Rectal smooth muscle tissue (tissue), 1 donor: ENCODE data around the gene KSR2.

Experiments
- H3K27ac ChIP-seq: one replicate; pipeline ENCODE4 v1.7.0; 2013; ENCODE audit warnings: low read depth, low read length, inconsistent platforms
- H3K27me3 ChIP-seq: one replicate; pipeline ENCODE4 v1.7.0; 2013; ENCODE audit warnings: low read length; ENCODE audit not compliant: control insufficient read depth, insufficient read depth
- H3K36me3 ChIP-seq: one replicate; pipeline ENCODE4 v1.7.0; 2013; ENCODE audit warnings: low read length; ENCODE audit not compliant: control insufficient read depth, insufficient read depth
- H3K4me1 ChIP-seq: one replicate; pipeline ENCODE4 v1.7.0; 2013; ENCODE audit warnings: low read length; ENCODE audit not compliant: control insufficient read depth, insufficient read depth
- H3K4me3 ChIP-seq: one replicate; pipeline ENCODE4 v1.7.0; 2013; ENCODE audit warnings: low read length
- H3K9ac ChIP-seq: one replicate; pipeline ENCODE4 v1.7.0; 2013; ENCODE audit warnings: low read length

The KSR2 gene

DNA sequence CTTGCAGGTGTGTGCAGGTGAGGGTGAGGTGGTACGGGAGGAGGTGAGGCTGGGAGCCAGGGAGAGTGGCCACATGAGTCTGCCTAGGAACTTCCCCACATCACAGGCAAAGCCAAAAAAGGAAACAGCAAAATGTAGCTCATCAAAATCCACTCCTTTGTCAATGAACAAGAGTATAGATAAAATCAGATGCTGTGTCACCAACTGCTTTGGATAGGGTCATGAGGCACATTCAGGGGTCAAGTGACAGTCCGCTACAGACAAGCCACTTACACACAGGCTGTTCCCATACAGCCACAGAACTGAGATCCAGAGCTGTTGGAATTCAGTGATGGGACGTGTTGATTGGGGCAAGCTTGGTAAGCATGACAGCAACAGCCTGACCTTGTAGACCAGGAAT lies 507.1 kb downstream of the KSR2 start:
- H3K4me1 ChIP-seq, result no peaks in the 10 kb centered on the region
- H3K4me3 ChIP-seq, result no peak overlapping the region
- H3K27ac ChIP-seq, result no peak overlapping the region
- no peaks in the 10 kb centered on the region for H3K27me3 ChIP-seq
- no peaks in the 10 kb centered on the region for H3K36me3 ChIP-seq
- no peak overlapping the region for H3K9ac ChIP-seq

DNA sequence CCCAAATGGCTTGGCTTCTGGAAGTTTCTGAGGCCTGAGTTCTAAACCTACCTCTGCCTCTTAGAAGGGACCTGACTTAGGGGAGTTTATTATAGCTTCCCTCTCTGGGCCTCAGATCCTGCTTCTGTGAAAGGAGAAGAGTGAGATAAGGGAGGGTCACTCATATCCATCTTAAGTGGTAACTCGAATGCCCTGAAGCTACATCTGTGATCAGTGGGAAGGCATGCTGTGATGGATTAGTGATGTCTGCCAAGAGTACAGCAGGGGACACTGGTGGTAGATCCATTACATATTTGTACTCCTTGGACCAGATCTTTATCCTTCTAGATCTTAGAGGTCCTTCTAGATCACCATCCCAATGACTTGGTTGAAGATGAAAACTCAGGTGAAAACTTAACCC lies 509.6 kb downstream of the KSR2 start:
- Histone ChIP-seq H3K27me3 (no peaks in the 10 kb centered on the region), H3K27ac (no peak overlapping the region), H3K9ac (no peak overlapping the region), H3K4me3 (no peak overlapping the region), H3K36me3 (no peaks in the 10 kb centered on the region), H3K4me1 (no peaks in the 10 kb centered on the region)

DNA sequence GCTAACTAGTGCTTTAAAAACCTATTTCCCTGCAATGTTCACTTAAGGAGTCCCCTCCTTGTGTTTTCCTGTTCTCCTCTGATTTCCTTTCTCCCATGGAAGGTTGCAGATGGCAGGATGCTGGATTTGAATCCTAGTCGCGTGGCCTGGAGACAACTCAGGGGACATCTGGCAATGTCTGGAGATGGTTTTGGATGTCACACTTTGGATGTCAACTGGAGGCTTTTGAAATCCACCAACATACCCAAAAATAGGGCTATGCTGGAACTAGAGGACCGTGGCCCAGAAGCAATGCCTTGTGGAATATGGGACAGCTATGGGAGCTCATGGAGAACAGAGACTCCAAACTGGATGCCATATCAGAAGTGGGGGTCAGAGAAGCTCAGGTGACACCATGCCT lies 511.6 kb downstream of the KSR2 start:
- Histone ChIP-seq H3K36me3 (no peaks in the 10 kb centered on the region), H3K27ac (no peak overlapping the region), H3K9ac (no peak overlapping the region), H3K27me3 (no peaks in the 10 kb centered on the region), H3K4me1 (no peaks in the 10 kb centered on the region), H3K4me3 (no peak overlapping the region)

DNA sequence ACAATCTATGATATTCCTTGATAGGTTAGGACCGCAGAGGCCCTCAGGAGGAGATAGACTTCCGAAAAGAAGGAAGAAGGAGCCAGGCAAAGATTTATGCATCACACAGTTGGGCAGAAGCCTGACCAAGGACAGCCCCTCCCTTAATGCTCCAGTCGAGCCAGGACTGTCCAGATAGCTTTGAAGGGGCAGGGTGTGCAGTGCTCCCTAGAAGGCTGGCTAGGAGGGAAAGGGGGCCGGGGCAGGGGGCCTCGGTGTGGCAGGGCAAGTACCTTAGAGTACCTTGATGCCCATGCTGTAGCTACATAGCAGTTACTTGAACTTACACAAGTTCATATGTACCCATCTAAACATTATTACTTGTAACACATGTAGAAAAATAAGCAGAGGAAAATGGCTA lies 512.7 kb downstream of the KSR2 start:
- Histone ChIP-seq H3K9ac (no peak overlapping the region), H3K4me1 (no peaks in the 10 kb centered on the region), H3K27me3 (no peaks in the 10 kb centered on the region), H3K27ac (no peak overlapping the region), H3K36me3 (no peaks in the 10 kb centered on the region), H3K4me3 (no peak overlapping the region)

- H3K4me3 ChIP-seq, result no peak overlapping the region
- H3K27ac ChIP-seq, result no peak overlapping the region
- H3K27me3 ChIP-seq, result no peaks in the 10 kb centered on the region
- H3K36me3 ChIP-seq, result no peaks in the 10 kb centered on the region
- no peaks in the 10 kb centered on the region for H3K4me1 ChIP-seq
- H3K9ac ChIP-seq, result no peak overlapping the region
Measured at GRCh38 chr12:117453961-117454360, 514.8 kb downstream of the KSR2 start.

- Histone ChIP-seq H3K27ac (no peak overlapping the region), H3K36me3 (no peaks in the 10 kb centered on the region), H3K27me3 (no peaks in the 10 kb centered on the region), H3K9ac (no peak overlapping the region), H3K4me3 (no peak overlapping the region), H3K4me1 (no peaks in the 10 kb centered on the region)
Measured at GRCh38 chr12:117452112-117452511, 516.7 kb downstream of the KSR2 start.

GRCh38 chr12:117450209-117450608 lies 518.6 kb downstream of the KSR2 start:
- H3K36me3 ChIP-seq, result no peaks in the 10 kb centered on the region
- no peak overlapping the region for H3K9ac ChIP-seq
- no peaks in the 10 kb centered on the region for H3K27me3 ChIP-seq
- no peak overlapping the region for H3K27ac ChIP-seq
- no peaks in the 10 kb centered on the region for H3K4me1 ChIP-seq
- H3K4me3 ChIP-seq, result no peak overlapping the region

GRCh38 chr12:117447665-117448366 lies 521.0 kb downstream of the KSR2 start:
- Histone ChIP-seq H3K27ac (no peak overlapping the region), H3K4me3 (no peak overlapping the region), H3K36me3 (no peaks in the 10 kb centered on the region), H3K4me1 (no peaks in the 10 kb centered on the region), H3K9ac (no peak overlapping the region), H3K27me3 (no peaks in the 10 kb centered on the region)

DNA sequence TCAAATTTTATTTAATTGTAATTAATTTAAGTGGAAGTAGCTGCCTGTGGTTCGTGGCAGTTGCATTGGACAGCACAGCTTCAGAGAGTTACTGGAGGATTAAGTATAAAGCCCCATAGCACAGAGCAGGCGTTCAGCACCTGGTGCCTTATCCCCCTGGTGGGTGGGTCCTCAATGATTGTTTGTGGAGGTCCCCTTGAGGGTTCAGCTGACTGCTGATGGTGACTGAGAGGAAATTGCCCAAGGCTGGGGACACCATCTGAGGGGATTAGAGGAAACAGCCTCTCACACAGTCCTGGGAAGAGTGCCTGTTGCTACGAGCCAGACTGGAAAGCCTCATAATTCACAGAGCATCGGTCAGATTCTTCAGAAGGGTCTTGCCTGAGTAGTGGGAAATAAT lies 524.0 kb downstream of the KSR2 start:
- H3K27ac ChIP-seq, result no peak overlapping the region
- no peak overlapping the region for H3K4me3 ChIP-seq
- no peaks in the 10 kb centered on the region for H3K4me1 ChIP-seq
- H3K27me3 ChIP-seq, result no peaks in the 10 kb centered on the region
- H3K36me3 ChIP-seq, result no peaks in the 10 kb centered on the region
- no peak overlapping the region for H3K9ac ChIP-seq

DNA sequence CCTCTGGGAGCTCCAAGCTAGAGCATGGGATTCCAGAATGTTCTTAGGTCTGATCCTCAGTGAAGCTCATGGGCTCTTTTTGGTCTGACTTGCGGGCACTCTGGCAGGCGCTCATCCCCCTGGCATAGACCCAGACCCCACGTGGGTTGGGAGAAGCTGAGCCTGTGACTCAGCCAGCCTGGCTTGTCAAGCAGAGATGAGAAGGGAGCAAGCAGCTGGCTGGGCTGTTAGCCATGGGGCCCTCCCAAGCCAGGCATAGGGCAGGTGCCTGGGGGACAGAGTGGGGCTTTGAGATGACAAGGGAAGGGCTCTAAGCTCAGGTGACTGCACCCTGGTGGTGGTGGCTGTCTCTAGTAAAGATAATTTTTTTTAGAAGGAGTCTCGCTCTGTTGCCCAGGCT lies 527.0 kb downstream of the KSR2 start:
- Histone ChIP-seq H3K4me3 (no peak overlapping the region), H3K27ac (no peak overlapping the region), H3K9ac (no peak overlapping the region), H3K4me1 (no peaks in the 10 kb centered on the region), H3K36me3 (no peaks in the 10 kb centered on the region), H3K27me3 (peaks cover 2% of the 10 kb centered on the region)

DNA sequence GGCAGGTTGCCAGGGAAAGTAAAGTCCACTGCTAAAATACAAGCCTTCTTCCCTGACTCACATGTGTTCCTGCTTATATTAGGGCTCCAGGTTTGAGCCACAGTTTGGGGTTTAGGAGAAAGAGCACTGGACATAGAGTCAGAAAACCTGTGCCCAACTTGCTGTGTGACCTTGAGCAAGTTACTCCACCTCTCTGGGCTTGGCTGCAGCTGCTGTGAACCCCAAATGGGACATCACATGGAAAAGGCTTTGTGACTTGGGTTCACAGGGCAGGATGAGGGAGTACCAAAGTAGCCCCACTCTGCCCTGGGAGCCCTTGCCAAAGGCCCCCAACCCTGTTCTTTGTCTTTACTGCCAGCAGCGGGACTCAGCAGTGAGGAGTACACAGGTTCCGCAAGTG lies 528.4 kb downstream of the KSR2 start:
- Histone ChIP-seq H3K9ac (no peak overlapping the region), H3K4me1 (no peaks in the 10 kb centered on the region), H3K36me3 (no peaks in the 10 kb centered on the region), H3K27me3 (peaks cover 2% of the 10 kb centered on the region), H3K4me3 (no peak overlapping the region), H3K27ac (no peak overlapping the region)

DNA sequence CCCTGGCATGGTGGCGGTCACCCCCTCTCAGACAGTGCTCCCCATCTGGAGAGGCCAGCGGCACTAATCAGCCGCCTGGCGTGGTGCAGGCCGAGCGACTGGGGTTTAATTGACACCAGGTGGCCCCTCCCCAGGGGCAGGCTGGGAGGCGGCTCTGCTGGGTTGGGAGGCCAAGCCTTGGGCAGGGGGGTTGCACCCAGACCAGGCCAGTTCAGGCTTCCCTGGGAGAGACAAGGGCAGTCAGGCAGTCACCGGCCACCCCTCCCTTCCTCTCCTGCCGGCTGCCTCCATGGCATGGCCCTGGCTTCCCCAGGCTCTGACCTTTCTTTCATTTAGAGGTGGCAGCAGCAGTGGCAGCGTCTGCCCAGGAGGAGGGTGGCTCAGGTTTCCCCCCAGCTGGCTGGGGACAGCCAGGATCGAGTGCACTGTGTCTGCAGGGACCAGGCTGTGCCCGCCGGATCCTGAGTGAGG lies 529.2 kb downstream of the KSR2 start:
- Histone ChIP-seq H3K27ac (no peak overlapping the region), H3K9ac (no peak overlapping the region), H3K4me1 (no peaks in the 10 kb centered on the region)

DNA sequence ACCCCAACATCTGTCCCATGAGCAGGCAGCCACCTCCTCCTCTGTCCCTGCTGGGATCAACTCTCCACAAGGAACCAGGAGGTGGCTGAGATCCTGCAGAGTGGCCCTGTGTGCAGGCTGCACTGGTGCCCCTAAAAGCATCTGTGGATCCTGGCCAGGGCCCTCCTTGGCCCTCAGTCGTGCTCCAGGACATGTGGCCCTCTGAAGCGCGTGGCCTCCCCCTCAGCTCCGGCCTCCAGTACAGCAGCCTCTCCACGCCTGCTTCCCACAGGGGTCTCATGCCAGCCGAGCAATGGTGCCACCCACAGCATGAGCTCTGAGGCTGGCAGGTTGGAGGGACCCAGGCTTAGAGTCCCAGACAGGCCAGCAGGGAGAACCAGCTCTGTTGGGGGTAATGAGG lies 530.0 kb downstream of the KSR2 start:
- Histone ChIP-seq H3K4me3 (no peak overlapping the region), H3K4me1 (no peaks in the 10 kb centered on the region), H3K36me3 (no peaks in the 10 kb centered on the region), H3K27ac (no peak overlapping the region), H3K9ac (no peak overlapping the region), H3K27me3 (peaks cover 2% of the 10 kb centered on the region)

More for the DNA sequence above, 529.2 kb downstream of the KSR2 start:
- no peak overlapping the region for H3K4me3 ChIP-seq
- no peaks in the 10 kb centered on the region for H3K36me3 ChIP-seq
- peaks cover 2% of the 10 kb centered on the region for H3K27me3 ChIP-seq
